PFSK-1 (cell line): ENCODE data around the gene TTC39B.

Source experiments
- FOXP2 ChIP-seq: optimal IDR thresholded peaks from 2 replicates; pipeline ENCODE3; 2011; ENCODE audit warnings: borderline replicate concordance, control low read depth, inconsistent platforms; ENCODE audit not compliant: insufficient read depth; ENCODE audit errors: extremely low read length, extremely low read depth
- POLR2AphosphoS5 ChIP-seq: IDR thresholded peaks from 2 replicates; pipeline ENCODE4 v1.6.1; 2012; ENCODE audit warnings: low read depth, mild to moderate bottlenecking, control low read depth, low read length, moderate library complexity
- SIN3A ChIP-seq: IDR thresholded peaks from 2 replicates; pipeline ENCODE4 v1.6.1; 2012; ENCODE audit warnings: mild to moderate bottlenecking, low read length, moderate library complexity, borderline replicate concordance; ENCODE audit not compliant: insufficient read depth
- TAF1 ChIP-seq: IDR thresholded peaks from 2 replicates; pipeline ENCODE4 v1.6.1; 2012; ENCODE audit warnings: low read length, control low read depth, borderline replicate concordance; ENCODE audit not compliant: insufficient read depth
- TF ChIP-seq, protein P1 (sequence below), 2 experiments: IDR thresholded peaks; 2 replicates each; pipeline versions ENCODE4 v1.6.1 to v1.8.0; 2011 to 2012; ENCODE audit warnings: low read depth in 2 of 2, low read length in 2 of 2, control low read depth in 1 of 2, inconsistent platforms in 1 of 2, mild to moderate bottlenecking in 1 of 2, moderate library complexity in 1 of 2; ENCODE audit not compliant: insufficient read depth in 1 of 2

TTC39B gene

GRCh38 chr9:15133488-15133887 is 173.5 kb downstream of the TTC39B start:
- TF ChIP-seq POLR2AphosphoS5: no peak
- no peak for TF ChIP-seq TAF1
- no peak for TF ChIP-seq SIN3A
- TF ChIP-seq, protein P1, sequence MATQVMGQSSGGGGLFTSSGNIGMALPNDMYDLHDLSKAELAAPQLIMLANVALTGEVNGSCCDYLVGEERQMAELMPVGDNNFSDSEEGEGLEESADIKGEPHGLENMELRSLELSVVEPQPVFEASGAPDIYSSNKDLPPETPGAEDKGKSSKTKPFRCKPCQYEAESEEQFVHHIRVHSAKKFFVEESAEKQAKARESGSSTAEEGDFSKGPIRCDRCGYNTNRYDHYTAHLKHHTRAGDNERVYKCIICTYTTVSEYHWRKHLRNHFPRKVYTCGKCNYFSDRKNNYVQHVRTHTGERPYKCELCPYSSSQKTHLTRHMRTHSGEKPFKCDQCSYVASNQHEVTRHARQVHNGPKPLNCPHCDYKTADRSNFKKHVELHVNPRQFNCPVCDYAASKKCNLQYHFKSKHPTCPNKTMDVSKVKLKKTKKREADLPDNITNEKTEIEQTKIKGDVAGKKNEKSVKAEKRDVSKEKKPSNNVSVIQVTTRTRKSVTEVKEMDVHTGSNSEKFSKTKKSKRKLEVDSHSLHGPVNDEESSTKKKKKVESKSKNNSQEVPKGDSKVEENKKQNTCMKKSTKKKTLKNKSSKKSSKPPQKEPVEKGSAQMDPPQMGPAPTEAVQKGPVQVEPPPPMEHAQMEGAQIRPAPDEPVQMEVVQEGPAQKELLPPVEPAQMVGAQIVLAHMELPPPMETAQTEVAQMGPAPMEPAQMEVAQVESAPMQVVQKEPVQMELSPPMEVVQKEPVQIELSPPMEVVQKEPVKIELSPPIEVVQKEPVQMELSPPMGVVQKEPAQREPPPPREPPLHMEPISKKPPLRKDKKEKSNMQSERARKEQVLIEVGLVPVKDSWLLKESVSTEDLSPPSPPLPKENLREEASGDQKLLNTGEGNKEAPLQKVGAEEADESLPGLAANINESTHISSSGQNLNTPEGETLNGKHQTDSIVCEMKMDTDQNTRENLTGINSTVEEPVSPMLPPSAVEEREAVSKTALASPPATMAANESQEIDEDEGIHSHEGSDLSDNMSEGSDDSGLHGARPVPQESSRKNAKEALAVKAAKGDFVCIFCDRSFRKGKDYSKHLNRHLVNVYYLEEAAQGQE (IDR thresholded peaks at IDR 0.05; ENCODE audit: insufficient read depth in 1 of 2, low read depth in 2 of 2, low read length in 2 of 2): no peak
- no peak for TF ChIP-seq FOXP2

DNA sequence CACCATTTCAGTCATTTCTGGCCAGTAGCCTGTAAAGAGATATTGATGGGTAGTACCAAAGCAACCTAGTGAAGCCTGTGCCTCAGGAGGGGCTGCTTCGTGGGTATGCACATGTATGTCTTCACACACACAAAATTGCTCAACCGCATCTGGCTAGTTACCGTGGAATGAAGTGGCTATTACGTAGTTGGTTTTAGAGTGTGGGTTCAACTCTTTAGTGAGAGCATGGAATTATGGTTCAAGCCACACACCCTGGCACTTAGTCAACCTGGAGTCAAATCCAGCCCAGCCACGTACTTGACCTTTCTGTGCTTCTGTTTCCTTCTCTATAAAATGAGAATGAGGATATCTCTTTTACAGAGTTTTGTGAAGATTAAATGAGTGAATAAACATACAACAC is 174.9 kb downstream of the TTC39B start:
- TF ChIP-seq SIN3A: no peak
- TF ChIP-seq, protein P1 (IDR thresholded peaks at IDR 0.05; ENCODE audit: insufficient read depth in 1 of 2, low read depth in 2 of 2, low read length in 2 of 2): no peak
- no peak for TF ChIP-seq TAF1
- no peak for TF ChIP-seq FOXP2
- no peak for TF ChIP-seq POLR2AphosphoS5

DNA sequence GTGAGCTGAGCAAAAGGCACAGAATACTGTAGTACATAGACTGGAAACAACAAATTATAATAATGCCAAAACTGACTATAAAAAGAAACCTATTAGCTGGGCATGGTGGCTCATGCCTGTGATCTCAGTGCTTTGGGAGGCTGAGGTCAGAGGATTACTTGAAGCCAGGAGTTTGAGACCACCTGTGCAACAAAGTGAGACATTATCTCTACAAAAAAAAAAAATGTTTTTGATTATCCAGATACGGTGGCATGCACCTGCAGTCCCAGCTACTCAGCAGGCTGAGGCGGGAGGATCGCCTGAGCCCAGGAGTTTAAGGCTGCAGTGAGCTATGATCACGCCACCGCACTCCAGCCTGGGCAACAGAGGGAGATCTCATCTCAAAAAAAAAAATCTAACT is 175.9 kb downstream of the TTC39B start:
- TF ChIP-seq SIN3A: no peak
- TF ChIP-seq, protein P1 (IDR thresholded peaks at IDR 0.05; ENCODE audit: insufficient read depth in 1 of 2, low read depth in 2 of 2, low read length in 2 of 2): no peak
- TF ChIP-seq FOXP2: no peak
- TF ChIP-seq POLR2AphosphoS5: no peak
- TF ChIP-seq TAF1: no peak

- TF ChIP-seq POLR2AphosphoS5 (no peak), TAF1 (no peak), SIN3A (no peak), FOXP2 (no peak)
- TF ChIP-seq, protein P1 (IDR thresholded peaks at IDR 0.05; ENCODE audit: insufficient read depth in 1 of 2, low read depth in 2 of 2, low read length in 2 of 2): no peak
Observed at GRCh38 chr9:15127831-15128230, 179.2 kb downstream of the TTC39B start.

GRCh38 chr9:15121630-15122029 is 185.4 kb downstream of the TTC39B start:
- TF ChIP-seq, protein P1 (IDR thresholded peaks at IDR 0.05; ENCODE audit: insufficient read depth in 1 of 2, low read depth in 2 of 2, low read length in 2 of 2): no peak
- no peak for TF ChIP-seq POLR2AphosphoS5
- no peak for TF ChIP-seq FOXP2
- no peak for TF ChIP-seq SIN3A
- no peak for TF ChIP-seq TAF1
